Stomach (tissue), 4 donors: Measurements from ENCODE around the gene BZW1.

ENCODE experiments used
- POLR2A ChIP-seq, 4 donors: fragments of 450-650 bp; IDR thresholded peaks; one replicate each; pipeline ENCODE4 v1.6.1; 2016; ENCODE audit warnings: antibody characterized with exemption in 4 of 4, control low read depth in 2 of 4, mild to moderate bottlenecking in 1 of 4, moderate library complexity in 1 of 4
- POLR2AphosphoS5 ChIP-seq, 3 donors: sonication (generic); formaldehyde crosslinking; IDR thresholded peaks; one replicate each; pipeline ENCODE4 v1.6.1; 2016; ENCODE audit warnings: antibody characterized with exemption in 3 of 3
- TF ChIP-seq, protein P1 (sequence below), 7 experiments: fragments of 450-650 bp in 4 of 7; fragments of 200-600 bp in 3 of 7; sonication (generic) in 3 of 7; IDR thresholded peaks; one replicate each; pipeline ENCODE4 v1.5.1; 2016 to 2019; ENCODE audit warnings: antibody characterized with exemption in 7 of 7, control low read depth in 2 of 7, mild to moderate bottlenecking in 1 of 7

DNA sequence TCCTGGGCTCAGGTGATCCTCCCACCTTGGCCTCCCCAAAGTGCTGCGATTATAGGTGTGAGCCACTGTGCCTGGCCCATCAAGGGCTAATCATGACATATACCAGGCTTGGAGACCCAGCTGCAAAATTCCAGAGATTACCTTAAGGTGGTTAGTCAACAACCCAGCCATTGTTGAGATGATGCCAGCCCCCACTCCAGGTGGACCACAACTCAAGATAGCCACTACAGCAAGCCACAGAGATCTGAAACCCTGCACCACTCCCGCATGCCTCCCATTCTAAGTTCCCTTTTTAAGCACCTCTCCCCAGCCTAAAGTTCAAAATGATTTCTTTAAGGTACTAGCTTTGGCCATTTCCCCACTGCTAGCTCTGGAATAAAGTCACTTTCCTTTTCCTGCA lies 57.3 kb downstream of the BZW1 start:
- TF ChIP-seq, protein P1, sequence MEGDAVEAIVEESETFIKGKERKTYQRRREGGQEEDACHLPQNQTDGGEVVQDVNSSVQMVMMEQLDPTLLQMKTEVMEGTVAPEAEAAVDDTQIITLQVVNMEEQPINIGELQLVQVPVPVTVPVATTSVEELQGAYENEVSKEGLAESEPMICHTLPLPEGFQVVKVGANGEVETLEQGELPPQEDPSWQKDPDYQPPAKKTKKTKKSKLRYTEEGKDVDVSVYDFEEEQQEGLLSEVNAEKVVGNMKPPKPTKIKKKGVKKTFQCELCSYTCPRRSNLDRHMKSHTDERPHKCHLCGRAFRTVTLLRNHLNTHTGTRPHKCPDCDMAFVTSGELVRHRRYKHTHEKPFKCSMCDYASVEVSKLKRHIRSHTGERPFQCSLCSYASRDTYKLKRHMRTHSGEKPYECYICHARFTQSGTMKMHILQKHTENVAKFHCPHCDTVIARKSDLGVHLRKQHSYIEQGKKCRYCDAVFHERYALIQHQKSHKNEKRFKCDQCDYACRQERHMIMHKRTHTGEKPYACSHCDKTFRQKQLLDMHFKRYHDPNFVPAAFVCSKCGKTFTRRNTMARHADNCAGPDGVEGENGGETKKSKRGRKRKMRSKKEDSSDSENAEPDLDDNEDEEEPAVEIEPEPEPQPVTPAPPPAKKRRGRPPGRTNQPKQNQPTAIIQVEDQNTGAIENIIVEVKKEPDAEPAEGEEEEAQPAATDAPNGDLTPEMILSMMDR (IDR thresholded peaks at IDR 0.05), result no peak
- no peak for TF ChIP-seq POLR2A (IDR thresholded peaks at IDR 0.05)
- no peak for TF ChIP-seq POLR2AphosphoS5 (IDR thresholded peaks at IDR 0.05)
